Measurements from ENCODE around the gene SGTB.

GRCh38 chr5:65758546-65759144 is 36.7 kb upstream of the SGTB start:
- no peak for TF ChIP-seq CTCF (IDR thresholded peaks at IDR 0.05)
- no peak for TF ChIP-seq POLR2A (IDR thresholded peaks at IDR 0.05)
